SH-SY5Y (cell line): ENCODE results near the gene UBE4B.

Experiments used
- GATA2 ChIP-seq: IDR thresholded peaks from 2 replicates; pipeline ENCODE4 v1.6.1; 2011; ENCODE audit warnings: mild to moderate bottlenecking, low read depth, low read length
- GATA3 ChIP-seq: IDR thresholded peaks from 2 replicates; pipeline ENCODE4 v1.6.1; 2011; ENCODE audit warnings: low read depth, mild to moderate bottlenecking, low read length, moderate library complexity

GRCh38 chr1:10106756-10107475 is 74.2 kb downstream of the UBE4B start:
- TF ChIP-seq GATA2 (no peak), GATA3 (no peak)
